Thyroid gland (tissue), 4 donors: ENCODE data around the gene PRSS21. TPM values are rescaled to one million over a fixed set of nuclear protein-coding genes. Genes with fewer than 3 reads are reported as not detected.

Source experiments
- DNase-seq, 2 donors: peaks; one replicate each; pipeline ENCODE4 v3.0.0-alpha.2; 2019
- H3K27ac ChIP-seq, 3 donors: fragments of 200-600 bp; sonication (generic); 1 replicate in 2 of 3; 2 replicates in 1 of 3; pipeline ENCODE4 v1.5.1; 2016 to 2019; ENCODE audit warnings: mild to moderate bottlenecking in 1 of 3, moderate library complexity in 1 of 3
- H3K27me3 ChIP-seq: fragments of 200-600 bp; sonication (generic); one replicate; pipeline ENCODE4 v1.5.1; 2019
- H3K36me3 ChIP-seq, 2 donors: fragments of 200-600 bp; sonication (generic); one replicate each; pipeline ENCODE4 v1.5.1; 2016 to 2019
- H3K4me1 ChIP-seq, 2 donors: fragments of 200-600 bp; sonication (generic); one replicate each; pipeline ENCODE4 v1.5.1; 2017 to 2019
- H3K4me3 ChIP-seq, 3 donors: fragments of 200-600 bp; sonication (generic); replicated peaks in 1 of 3; 1 replicate in 2 of 3; 2 replicates in 1 of 3; pipeline ENCODE4 v1.5.1; 2016; ENCODE audit warnings: mild to moderate bottlenecking in 1 of 3
- H3K9me3 ChIP-seq: fragments of 200-600 bp; sonication (generic); one replicate; pipeline ENCODE4 v1.5.1; 2017
- POLR2A ChIP-seq, 2 donors: fragments of 450-650 bp; IDR thresholded peaks; one replicate each; pipeline ENCODE4 v1.6.1; 2017; ENCODE audit warnings: antibody characterized with exemption in 2 of 2, mild to moderate bottlenecking in 2 of 2, moderate library complexity in 1 of 2
- WGBS, 2 donors: methylation state at CpG; one replicate each; pipeline ENCODE4 v1.1.5; 2017; 5-methylcytosine and 5-hydroxymethylcytosine counted together
- intact Hi-C: fragments of 100-400 bp; cut with DNase I; formaldehyde crosslinking; loops from one replicate; pipeline ENCODE4 v1.15.1; 2023
- total RNA-seq, 4 donors: library from RNA; depleted of rRNA; stranded (reverse); fragments of >200 nt; gene quantifications; one replicate each; pipeline ENCODE4 v1.2.3, GENCODE V29; 2016
- TF ChIP-seq, protein P1 (sequence below), 6 experiments: fragments of 200-600 bp in 3 of 6; fragments of 450-650 bp in 3 of 6; sonication (generic) in 3 of 6; IDR thresholded peaks; one replicate each; pipeline ENCODE4 v1.5.1; 2016 to 2019; ENCODE audit warnings: antibody characterized with exemption in 6 of 6, mild to moderate bottlenecking in 2 of 6, inconsistent platforms in 1 of 6, moderate library complexity in 1 of 6

PRSS21 gene
- total RNA-seq, 4 donors from 2014 or later, result 0.56 TPM; not detected in 3

DNA sequence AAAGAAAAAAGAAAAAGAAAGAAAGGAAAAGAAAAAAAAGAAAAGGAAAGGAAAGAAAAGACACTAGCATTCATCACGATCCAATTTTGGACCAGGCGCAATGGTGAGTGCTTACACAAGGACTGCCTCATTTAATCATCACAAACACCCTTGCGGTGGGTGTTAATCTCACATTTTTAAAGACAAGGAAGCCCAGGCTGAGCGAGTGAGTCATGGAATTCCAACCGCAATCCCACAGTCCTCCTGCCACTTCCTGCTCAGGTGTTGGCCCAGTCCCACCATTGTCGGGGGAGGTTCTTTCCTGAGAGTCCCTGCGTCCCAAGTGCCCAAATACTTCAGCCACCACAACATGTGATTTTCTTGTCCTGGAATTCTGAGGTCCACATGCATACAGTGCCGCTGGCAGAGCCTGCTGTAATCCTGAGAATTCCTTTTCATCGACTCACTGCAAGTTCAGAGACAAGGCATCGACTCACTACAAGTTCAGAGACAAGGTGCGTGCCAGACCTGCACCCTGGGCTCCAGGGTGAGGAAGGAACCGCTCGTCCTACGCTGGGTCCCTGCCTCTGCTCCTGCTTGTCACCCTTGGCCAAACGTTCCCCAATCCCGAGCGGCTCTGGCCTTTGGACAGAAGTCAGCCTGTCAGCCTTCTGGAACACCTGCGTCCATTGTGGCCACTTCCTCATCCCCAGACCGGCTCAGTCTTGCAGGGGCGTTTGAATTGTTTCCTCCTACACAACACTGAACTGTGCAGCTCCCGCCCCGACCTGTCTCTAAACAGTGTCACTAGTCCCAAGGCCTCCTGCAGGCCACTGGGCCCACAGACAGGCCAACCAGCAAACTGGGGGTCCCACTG lies 18.8 kb downstream of the PRSS21 start:
- no peaks in the 10 kb centered on the region for H3K36me3 ChIP-seq
- no peak for DNase-seq
- WGBS, 2 donors, result 57 to 62% methylated on average over 22 of the region's 22 CpGs
- TF ChIP-seq, protein P1, sequence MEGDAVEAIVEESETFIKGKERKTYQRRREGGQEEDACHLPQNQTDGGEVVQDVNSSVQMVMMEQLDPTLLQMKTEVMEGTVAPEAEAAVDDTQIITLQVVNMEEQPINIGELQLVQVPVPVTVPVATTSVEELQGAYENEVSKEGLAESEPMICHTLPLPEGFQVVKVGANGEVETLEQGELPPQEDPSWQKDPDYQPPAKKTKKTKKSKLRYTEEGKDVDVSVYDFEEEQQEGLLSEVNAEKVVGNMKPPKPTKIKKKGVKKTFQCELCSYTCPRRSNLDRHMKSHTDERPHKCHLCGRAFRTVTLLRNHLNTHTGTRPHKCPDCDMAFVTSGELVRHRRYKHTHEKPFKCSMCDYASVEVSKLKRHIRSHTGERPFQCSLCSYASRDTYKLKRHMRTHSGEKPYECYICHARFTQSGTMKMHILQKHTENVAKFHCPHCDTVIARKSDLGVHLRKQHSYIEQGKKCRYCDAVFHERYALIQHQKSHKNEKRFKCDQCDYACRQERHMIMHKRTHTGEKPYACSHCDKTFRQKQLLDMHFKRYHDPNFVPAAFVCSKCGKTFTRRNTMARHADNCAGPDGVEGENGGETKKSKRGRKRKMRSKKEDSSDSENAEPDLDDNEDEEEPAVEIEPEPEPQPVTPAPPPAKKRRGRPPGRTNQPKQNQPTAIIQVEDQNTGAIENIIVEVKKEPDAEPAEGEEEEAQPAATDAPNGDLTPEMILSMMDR (IDR thresholded peaks at IDR 0.05), result no peak
- TF ChIP-seq POLR2A (IDR thresholded peaks at IDR 0.05), result no peak
- no peaks in the 10 kb centered on the region for H3K27me3 ChIP-seq
- no peak overlapping the region for H3K4me3 ChIP-seq
- no peak overlapping the region for H3K27ac ChIP-seq
- H3K4me1 ChIP-seq, result no peaks in the 10 kb centered on the region
- H3K9me3 ChIP-seq, result no peaks in the 10 kb centered on the region
- intact Hi-C loops, result no loop called here

GRCh38 chr16:2836646-2837508 lies 19.8 kb downstream of the PRSS21 start:
- H3K4me3 ChIP-seq, result no peak overlapping the region
- no peaks in the 10 kb centered on the region for H3K4me1 ChIP-seq
- DNase-seq, result no peak
- H3K27me3 ChIP-seq, result no peaks in the 10 kb centered on the region
- H3K36me3 ChIP-seq, result no peaks in the 10 kb centered on the region
- 60% methylated on average over 12 to 13 of the region's 13 CpGs for WGBS, 2 donors
- H3K27ac ChIP-seq, result no peak overlapping the region
- intact Hi-C loops, result no loop called here
- H3K9me3 ChIP-seq, result no peaks in the 10 kb centered on the region
- TF ChIP-seq, protein P1 (IDR thresholded peaks at IDR 0.05), result no peak

- DNase-seq, result peak; percentile 67 to 68
- H3K4me1 ChIP-seq, result peaks cover 6 to 7% of the 10 kb centered on the region in 2 donors
- no peak overlapping the region for H3K4me3 ChIP-seq
- H3K27ac ChIP-seq, result no peak overlapping the region
- H3K36me3 ChIP-seq, result no peaks in the 10 kb centered on the region
- TF ChIP-seq POLR2A (IDR thresholded peaks at IDR 0.05), result no peak
- TF ChIP-seq, protein P1 (IDR thresholded peaks at IDR 0.05), result peak; percentile 16 to 88 (median 76)
- no peaks in the 10 kb centered on the region for H3K27me3 ChIP-seq
- no peaks in the 10 kb centered on the region for H3K9me3 ChIP-seq
- intact Hi-C loops, result loop anchor here (2.0 kb wide), 1 partner anchor 86 kb away; no protein-coding TSS in a partner anchor
- WGBS, 2 donors, result 8% methylated on average over 5 of the region's 12 CpGs; no CpG with 5 or more reads in 1 of the 2 donors
Observed at GRCh38 chr16:2838928-2839327, 21.9 kb downstream of the PRSS21 start.

GRCh38 chr16:2839650-2840450 lies 22.8 kb downstream of the PRSS21 start:
- Histone ChIP-seq H3K4me1 (peaks cover 6 to 7% of the 10 kb centered on the region in 2 donors), H3K4me3 (no peak overlapping the region), H3K27me3 (no peaks in the 10 kb centered on the region), H3K9me3 (no peaks in the 10 kb centered on the region), H3K36me3 (no peaks in the 10 kb centered on the region), H3K27ac (no peak overlapping the region)
- TF ChIP-seq, protein P1 (IDR thresholded peaks at IDR 0.05), result no peak
- TF ChIP-seq POLR2A (IDR thresholded peaks at IDR 0.05), result no peak
- intact Hi-C loops, result loop anchor here (2.0 kb wide), 1 partner anchor 85 kb away; no protein-coding TSS in a partner anchor
- no peak for DNase-seq
- 74 to 76% methylated on average over 8 to 15 of the region's 15 CpGs for WGBS, 2 donors
